GM21825 (cell line): ENCODE data around the gene NBPF4.
A peak's percentile ranks its signal among the peaks of the same experiment; 100 is the strongest.
"Not testable (repeated sequence)": the region's sequence is repeated elsewhere in the genome, so short reads cannot be mapped to it uniquely, and the experiment has no call there.

ENCODE experiments used
- ATAC-seq: cut with Tn5 transposase; IDR thresholded peaks from one replicate; pipeline ENCODE4 v1.9.1; 2021; ENCODE audit warnings: mild to moderate bottlenecking, moderate library complexity; ENCODE audit not compliant: unreplicated experiment

NBPF4 gene, protein sequence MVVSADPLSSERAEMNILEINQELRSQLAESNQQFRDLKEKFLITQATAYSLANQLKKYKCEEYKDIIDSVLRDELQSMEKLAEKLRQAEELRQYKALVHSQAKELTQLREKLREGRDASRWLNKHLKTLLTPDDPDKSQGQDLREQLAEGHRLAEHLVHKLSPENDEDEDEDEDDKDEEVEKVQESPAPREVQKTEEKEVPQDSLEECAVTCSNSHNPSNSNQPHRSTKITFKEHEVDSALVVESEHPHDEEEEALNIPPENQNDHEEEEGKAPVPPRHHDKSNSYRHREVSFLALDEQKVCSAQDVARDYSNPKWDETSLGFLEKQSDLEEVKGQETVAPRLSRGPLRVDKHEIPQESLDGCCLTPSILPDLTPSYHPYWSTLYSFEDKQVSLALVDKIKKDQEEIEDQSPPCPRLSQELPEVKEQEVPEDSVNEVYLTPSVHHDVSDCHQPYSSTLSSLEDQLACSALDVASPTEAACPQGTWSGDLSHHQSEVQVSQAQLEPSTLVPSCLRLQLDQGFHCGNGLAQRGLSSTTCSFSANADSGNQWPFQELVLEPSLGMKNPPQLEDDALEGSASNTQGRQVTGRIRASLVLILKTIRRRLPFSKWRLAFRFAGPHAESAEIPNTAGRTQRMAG

DNA sequence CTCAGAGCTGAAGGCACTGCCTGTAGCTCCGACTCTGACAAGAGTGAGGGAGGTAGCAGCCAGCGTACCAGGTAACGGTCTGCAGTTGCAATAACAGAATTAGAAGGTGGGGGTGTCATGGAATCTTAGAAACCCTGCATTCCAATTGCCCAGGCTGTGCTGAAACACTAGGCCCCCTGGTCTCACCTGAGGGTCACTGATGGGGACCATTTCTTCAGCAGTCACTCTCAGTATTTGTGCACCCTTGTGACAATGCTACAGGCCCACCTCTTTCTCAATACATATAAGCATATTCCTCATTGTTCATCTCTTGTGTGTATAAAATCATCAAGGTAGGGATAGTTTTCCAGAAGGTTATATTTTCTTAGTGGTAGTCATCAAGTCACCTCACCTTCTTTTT lies at the start of gene NBPF4:
TSS of gene NBPF4 (minus strand) at position 101 of the 400 bp plus-strand sequence. CDS start 315 bp downstream, outside the sequence.
- not testable (repeated sequence) for ATAC-seq

DNA sequence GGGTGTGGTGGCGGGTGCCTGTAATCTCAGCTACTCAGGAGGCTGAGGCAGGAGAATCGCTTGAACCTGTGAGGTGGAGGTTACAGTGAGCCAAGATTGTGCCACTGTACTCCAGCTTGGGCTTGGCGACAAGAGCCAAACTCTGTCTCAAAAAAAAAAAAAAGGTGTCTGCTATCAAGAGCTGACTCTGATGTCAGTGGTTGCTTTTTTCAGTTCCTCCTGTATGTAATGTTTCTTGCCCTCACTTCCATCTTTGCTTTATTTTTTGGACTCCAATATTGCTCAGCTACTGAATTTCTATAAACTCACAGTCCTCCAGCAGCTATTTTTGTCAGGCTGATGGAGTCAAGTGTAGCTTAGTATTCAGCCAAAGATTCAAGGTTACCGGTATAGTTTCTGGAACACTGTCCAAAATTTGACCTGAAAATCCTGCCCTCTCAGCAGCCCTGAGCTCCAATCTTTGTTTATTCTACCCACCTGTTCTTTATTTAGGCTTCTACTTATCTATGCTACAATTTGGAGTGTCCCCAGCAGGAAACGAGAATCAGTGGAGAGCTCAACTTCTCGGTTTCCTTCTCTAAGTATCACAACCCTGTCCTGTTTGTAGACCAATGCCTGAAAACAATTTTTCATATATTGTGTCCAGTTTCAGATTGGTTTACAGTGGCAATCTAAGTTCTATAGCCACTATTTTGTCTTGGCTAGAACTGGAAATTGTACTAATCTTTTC lies 38.8 kb upstream of the NBPF4 start:
- ATAC-seq, result not testable (repeated sequence)

DNA sequence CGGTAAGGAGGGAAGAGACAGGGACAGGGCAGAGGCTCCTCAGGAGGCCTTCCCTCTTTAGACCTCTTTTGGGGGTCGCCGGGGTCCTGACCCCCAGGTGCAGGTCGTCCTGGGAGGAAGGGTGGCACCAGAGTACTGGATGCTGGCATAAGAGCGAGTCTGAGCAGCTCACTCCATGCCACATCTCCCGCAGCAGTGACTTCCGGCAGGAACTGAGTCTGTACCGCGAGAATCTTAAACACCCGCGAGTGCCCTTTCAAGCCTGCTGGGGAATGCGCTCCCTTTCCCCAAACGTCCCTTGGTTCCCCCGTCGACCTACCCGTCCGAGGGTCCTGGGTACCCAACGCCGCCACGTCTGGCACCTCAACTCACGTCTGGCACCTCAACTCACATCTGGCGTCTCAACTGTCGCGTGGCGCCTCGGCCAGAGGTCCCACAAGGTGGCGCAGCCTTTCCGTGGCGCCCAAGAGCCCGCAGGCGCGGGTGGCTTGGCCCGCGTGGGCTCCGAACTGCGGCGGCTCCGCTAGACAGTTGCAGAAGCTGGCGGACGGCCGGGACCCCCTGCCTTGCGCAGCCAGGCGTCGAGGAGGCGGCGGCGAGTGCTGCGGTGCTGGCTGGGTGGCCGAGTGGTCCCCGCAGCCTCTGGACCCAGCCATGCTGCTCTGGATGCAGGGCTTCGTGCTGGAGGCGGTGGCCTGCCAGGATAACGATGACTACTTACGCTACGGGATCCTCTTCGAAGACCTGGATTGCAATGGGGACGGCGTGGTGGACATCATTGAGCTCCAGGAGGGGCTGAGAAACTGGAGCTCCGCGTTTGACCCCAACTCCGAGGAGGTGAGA lies 28.8 kb upstream of the NBPF4 start:
- not testable (repeated sequence) for ATAC-seq

DNA sequence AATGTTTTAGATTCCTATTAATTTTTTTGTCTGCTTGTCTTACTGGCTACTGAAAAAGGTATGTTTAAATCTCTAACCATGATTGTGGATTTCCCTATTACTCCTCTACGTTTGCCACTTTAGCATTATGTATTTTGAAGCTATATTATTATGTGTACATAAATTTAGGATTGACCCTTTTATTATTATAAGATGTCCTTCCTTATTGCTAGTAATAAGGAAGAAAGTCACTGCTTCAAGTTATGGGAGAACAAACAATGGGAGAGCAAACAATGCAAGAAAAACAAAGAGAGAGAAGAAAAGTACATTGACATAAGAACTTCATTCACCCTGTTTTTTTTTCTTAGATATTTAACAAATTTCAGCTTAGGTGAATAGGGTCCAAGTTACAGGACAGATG lies 23.2 kb upstream of the NBPF4 start:
- ATAC-seq, result not testable (repeated sequence)

DNA sequence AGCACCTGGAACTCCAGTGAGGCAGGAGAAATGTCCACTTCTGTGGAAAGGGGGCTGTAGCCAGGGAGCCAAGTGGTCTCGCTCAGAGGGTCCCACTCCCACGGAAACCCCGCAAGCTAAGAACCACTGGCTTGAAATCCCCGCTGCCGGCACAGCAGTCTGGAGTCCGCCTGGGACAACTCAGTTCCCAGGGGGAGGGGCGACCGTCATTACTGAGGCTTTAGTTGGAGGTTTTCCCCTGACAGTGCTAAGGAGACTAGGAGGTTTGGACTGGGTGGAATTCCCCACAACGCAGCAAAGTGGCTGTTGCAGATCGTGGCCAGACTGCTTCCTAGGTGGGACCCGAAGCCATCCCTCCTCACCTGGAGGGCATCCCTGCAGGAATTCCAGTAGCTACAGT lies 18.1 kb upstream of the NBPF4 start:
- not testable (repeated sequence) for ATAC-seq

DNA sequence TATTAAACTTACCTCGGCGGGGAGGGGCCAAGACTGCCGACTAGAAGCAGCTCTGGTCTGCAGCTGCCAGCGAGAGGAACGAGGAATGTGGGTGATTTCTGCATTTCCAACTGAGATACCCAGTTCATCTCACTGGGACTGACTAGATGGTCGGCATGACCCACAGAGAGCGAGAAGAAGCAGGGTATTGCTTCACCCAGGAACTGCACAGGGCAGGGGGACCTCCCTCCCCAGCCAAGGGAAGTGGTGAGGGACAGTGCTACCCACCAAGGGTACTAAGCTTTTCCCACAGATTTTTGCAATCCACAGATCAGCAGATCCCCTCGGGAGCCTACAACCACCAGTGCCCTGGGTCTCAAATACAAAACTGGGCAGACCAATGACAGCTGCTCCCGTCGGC lies 17.6 kb upstream of the NBPF4 start:
- not testable (repeated sequence) for ATAC-seq

DNA sequence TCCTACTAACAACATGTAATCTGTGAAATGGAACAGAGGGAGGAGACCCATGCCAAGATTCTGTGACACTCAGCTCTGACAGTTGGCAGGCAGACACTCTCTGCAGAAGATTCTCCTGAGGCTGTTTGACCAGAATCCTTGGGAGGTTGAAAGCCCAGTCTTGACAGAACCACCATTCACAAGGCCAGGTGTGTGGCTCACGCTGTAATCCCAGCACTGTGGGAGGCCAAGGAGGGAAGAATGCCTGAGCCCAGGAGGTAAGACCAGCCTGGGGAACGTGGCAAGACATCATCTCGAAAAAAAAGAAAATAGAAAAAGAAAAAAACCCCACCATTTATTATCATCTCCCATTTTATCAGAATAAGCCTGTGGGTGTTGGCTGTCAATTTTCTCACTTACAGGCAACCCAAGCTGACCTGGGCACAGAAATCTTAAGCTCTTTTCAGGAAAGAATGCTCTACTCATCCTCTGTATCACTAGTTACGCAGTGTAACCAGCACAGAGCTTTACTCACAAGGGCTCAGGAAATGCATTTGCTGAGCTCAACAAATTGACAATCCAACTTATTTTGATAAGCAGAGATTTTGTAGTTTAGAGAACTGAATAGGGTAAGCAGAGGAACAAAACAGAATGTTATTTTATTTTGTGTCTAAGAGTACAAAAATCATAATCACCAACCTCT lies 16.8 kb upstream of the NBPF4 start:
- not testable (repeated sequence) for ATAC-seq

DNA sequence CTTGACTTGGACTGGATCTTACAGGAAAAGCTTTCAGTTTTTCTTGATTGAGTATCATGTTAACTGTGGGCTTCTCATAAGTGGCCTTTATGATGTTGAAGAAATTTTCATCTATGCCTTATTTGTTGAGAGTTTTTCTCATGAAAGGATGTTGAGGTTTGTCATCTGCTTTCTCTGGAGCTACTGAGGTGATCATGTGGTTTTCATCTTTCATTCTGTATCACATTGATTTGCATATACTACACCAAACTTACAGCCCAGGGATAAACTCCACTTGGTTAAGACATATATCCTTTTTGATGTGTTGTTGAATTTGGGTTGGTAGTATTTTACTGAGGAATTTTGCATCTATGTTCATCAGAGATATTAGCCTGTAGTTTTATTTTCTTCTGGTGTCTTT lies 11.6 kb upstream of the NBPF4 start:
- ATAC-seq, result peak; percentile 74

DNA sequence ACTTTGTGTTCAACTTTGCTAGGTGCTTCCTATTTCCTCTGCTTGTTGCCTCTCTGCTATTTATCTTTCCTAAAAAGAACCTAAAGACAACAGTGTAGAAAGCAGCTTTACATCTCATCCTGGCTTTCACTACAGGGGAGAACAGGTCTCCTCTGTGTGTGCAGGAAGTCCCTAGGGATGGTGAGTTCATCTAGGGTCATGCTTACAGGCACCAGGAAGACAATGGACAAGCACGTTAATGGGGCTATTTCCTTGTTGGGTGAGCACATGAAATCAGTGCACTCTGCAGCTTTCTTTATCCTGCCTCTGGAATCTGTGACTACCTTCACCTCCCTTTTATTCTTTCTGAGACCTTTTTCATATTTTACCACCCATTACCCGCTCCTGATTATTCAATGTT lies 4.5 kb downstream of the NBPF4 start:
- not testable (repeated sequence) for ATAC-seq

DNA sequence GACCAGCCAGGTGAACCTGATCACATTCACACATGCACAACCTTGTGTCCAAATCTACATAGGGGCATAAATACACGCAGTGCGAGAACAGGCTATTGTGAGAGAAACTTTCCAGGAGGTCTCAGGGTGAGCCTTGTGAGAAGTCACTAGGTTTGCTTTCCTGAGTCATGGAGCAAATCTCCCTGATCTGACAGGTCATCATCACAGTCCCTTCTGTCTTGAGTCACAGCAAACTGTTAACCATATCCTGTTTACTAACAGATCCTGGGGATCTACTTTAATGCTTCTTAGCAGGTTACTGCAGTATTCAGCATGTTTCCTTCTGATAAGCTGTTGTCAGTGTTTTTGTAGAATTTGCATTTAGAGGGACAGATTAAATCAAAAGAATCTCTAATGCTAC lies 8.6 kb downstream of the NBPF4 start:
- ATAC-seq, result not testable (repeated sequence)

DNA sequence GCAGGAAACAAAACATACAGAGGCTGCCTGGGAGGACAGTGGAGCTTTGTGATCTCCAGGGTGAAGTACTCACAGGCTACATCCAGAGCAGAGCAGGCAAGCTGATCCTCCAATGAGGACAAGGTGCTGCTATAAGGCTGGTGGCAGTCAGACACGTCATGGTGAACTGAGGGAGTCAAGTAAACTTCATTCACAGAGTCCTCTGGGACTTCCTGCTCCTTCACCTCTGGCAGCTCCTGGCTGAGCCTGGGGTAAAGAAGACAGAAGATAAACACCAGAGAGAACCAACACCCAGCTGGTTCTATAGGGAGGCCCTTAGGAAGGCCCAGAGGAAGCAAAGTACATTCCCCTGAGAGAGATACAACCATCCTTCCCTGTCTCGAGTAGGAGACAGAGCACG lies 11.7 kb downstream of the NBPF4 start:
- ATAC-seq, result not testable (repeated sequence)

DNA sequence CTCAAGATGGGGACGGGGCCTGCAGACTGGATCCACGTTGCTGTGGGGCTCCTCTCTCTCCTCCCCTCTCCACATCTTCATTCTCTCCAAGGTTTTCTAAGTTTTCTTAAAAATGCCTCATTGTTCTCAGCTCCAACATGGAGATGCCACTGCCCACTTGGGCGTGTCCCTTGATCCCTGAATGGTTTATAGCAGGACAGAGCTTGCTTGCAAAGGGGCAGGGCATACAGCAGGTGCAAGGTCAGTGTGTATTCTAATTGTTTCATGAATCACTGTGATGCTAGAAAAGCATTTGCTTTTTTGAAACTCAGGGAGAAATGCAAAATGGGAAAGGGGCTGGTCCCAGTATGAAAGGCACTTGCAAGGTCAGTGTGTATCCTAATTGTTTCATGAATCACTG lies 13.9 kb downstream of the NBPF4 start:
- ATAC-seq, result not testable (repeated sequence)

DNA sequence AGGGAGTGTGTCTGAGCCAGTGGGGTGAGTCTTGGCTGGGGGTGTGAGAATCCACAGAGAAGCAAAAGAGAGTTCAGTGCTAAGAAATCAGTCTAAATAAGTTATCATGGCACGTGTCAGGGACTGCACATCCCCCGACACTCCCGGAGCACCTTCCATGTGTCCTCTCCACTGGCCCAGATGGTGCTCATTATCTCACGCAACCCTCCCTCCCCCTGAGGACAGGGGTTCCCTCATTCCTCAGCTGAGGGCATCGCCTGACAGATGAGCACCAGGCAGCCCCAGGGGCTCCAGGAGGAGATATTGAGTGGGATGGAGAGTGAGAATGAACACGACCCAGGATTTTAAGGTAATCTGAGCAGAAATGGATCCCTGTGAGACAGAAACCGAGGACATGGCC lies 16.1 kb downstream of the NBPF4 start:
- not testable (repeated sequence) for ATAC-seq

DNA sequence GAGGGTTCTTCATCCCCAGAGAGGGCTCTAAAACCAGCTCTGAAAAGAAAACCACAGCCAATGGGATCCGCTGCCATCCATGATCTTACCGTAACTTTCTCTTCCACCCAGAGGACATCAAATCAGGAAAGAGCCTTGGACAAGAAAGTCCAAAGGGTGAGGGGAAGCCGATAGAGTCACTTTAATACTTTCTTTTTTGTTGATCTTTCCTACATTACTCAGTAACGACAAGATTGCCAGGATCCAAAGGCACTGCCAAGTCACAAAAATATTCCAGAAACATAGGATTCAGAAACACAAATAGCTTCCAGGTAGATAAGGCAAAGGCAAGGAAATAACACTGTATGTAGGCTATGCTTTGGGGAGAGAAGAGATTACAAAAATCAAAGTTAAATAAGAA lies 17.0 kb downstream of the NBPF4 start:
- not testable (repeated sequence) for ATAC-seq

DNA sequence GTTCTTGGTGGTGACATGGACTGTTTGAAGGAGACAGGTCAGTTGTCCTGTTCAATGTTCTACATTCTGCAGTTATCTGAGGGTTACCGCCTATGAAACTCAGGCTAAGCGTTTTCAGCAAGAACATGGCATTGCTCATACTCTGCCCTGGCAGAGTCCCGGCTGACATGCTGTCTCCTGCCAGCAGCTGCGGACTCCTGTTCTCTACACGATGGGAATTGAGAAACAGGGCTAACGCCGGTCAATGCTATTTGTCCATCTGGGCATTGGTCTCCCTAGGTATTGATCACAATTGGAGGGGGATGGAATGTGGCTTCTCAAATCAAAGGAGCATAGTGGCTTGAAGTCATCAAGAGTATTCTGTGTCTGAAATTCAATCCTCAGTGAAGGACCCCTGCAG lies 20.6 kb downstream of the NBPF4 start:
- ATAC-seq, result not testable (repeated sequence)

DNA sequence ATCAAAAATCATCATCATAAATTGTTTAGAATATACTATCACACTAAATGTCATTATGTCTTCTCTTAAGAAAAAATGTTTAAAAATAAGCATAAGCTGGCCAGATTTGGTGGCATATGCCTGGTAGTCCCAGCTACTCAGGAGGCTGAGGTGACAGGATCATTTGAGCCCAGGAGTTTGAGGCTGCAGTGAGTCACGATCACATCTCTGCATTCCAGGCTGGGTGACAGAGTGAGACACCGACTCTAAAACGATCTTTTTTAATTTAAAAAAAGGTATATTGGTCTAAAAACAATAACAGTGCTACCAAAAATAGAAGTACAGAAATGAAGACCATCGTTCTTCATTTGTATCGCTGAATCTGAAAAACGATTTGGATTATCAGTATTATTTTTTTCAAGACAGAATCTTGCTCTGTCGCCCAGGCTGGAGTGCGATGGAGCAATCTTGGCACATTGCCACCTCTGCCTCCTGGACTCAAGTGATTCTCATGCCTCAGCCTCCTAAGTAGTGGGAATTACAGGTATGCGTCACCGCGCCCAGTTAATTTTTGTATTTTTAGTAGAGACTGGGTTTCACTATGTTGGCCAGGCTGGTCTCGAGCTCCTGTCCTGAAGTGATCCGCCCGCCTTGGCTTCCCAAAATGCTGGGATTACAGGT lies 26.2 kb downstream of the NBPF4 start:
- ATAC-seq, result not testable (repeated sequence)

DNA sequence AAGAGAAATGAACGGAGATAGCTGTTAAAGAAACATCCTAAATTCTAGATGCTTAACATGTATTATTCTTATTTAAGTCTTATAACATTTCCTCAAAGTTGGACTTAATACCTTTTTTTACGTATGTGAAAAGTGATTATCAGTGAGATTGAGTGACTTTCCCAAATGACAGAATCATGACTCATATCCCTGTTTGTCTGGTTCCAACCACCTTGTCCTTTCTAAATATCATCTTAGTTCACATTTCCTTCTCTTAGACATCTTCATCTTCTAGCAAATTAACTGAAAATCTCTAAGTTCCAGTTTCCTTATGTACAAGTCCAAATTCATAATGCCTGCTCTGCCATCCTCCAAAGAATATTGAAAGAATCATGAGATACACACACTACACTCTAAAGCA lies 26.9 kb downstream of the NBPF4 start:
- ATAC-seq, result not testable (repeated sequence)

DNA sequence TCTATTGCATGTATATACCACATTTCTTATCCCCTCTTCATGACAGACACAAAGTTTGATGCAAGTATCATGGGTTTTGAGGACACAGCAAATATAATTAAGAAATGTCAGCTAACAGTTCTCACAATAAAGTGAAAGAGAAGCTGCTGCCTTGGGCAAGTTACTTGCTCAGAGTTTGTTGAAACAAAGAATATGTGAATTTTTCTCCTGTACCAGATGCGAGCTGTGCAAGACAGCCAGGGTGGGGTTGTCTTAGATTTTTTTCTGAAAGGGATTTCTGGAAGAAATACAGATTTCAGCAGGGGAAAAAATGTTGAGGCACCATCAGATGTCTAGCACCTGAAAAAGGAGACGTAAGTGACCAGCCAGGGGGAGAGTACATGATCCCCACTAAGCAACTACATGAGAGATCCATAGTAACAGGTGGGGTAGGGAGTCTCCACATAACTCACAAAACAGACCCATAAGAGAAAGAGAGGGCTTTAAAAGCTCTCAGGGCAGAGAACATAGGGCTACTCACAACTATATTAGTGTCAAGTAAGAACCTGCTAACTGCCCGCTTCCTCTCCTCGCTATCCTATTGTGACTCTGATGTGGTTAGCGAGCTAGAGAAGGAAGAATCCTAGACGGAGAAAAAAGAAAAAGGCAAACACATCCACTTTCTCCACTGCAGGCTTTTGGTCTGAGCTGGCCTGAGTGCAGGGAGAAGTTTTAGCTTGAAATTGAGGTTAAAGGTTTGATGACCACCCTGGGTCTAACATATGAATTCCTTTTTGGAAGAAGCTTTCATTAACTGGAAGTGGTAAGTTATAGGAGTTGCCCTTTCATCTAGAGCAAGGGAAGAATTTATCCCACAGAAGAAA lies 27.6 kb downstream of the NBPF4 start:
- ATAC-seq, result not testable (repeated sequence)
